K562 (cell line): ENCODE data around the gene ATXN7L1. TPM values are rescaled to one million over a fixed set of nuclear protein-coding genes. Genes with fewer than 3 reads are reported as not detected.

Experiments
- AFF1 ChIP-seq, 2 experiments: fragments of 450-650 bp; IDR thresholded peaks; 2 replicates each; pipeline ENCODE4 v1.6.1; 2018; ENCODE audit warnings: mild to moderate bottlenecking in 2 of 2, low read depth in 1 of 2; ENCODE audit not compliant: partially characterized antibody in 2 of 2
- ETV6 ChIP-seq, 3 experiments: fragments of 150-350 bp in 1 of 3; sonication (generic) in 1 of 3; formaldehyde crosslinking in 1 of 3; IDR thresholded peaks; 2 replicates each; pipeline versions ENCODE4 v1.6.1 to v1.8.0; 2014 to 2022; ENCODE audit warnings: borderline replicate concordance in 2 of 3, low read depth in 2 of 3, antibody characterized with exemption in 1 of 3, low read length in 1 of 3, mild to moderate bottlenecking in 1 of 3, missing genetic modification reagents in 1 of 3
- GMEB1 ChIP-seq: fragments of 250-450 bp; sonication (Bioruptor Pico); IDR thresholded peaks from 2 replicates; pipeline ENCODE4 v1.4.0; 2020; ENCODE audit warnings: mild to moderate bottlenecking
- LCOR ChIP-seq: sonication (generic); formaldehyde crosslinking; IDR thresholded peaks from 2 replicates; pipeline ENCODE4 v1.8.0; 2022; ENCODE audit warnings: mild to moderate bottlenecking, missing genetic modification reagents
- MAFG ChIP-seq: fragments of 450-650 bp; conservative IDR thresholded peaks from 2 replicates; pipeline ENCODE4 v1.6.1; 2016; ENCODE audit warnings: missing genetic modification characterization, missing compliant biosample characterization
- MLLT1 ChIP-seq, 2 experiments: fragments of 450-650 bp; IDR thresholded peaks; 2 replicates each; pipeline ENCODE4 v1.6.1; 2016
- NFIX ChIP-seq: fragments of 250-450 bp; sonication (Bioruptor Pico); IDR thresholded peaks from 2 replicates; pipeline ENCODE4 v1.4.0; 2020; ENCODE audit warnings: low read depth, mild to moderate bottlenecking, moderate library complexity
- SMAD1 ChIP-seq: fragments of 150-350 bp; IDR thresholded peaks from 2 replicates; pipeline ENCODE4 v1.6.1; 2014; ENCODE audit warnings: low read length, low read depth; ENCODE audit not compliant: partially characterized antibody
- STAT6 ChIP-seq: sonication (generic); formaldehyde crosslinking; IDR thresholded peaks from 2 replicates; pipeline ENCODE4 v1.8.1; 2023; ENCODE audit warnings: mild to moderate bottlenecking, missing genetic modification reagents
- TAF1 ChIP-seq: IDR thresholded peaks from 2 replicates; pipeline ENCODE4 v1.6.1; 2011; ENCODE audit warnings: mild to moderate bottlenecking, low read length, moderate library complexity; ENCODE audit not compliant: insufficient read depth, control insufficient read depth, severe bottlenecking; ENCODE audit errors: extremely low read depth
- TOE1 ChIP-seq, 2 experiments: fragments of 450-650 bp in 1 of 2; sonication (generic) in 1 of 2; formaldehyde crosslinking in 1 of 2; IDR thresholded peaks; 2 replicates each; pipeline versions ENCODE4 v1.7.1 to v1.8.0; 2016 to 2022; ENCODE audit warnings: borderline replicate concordance in 2 of 2, mild to moderate bottlenecking in 2 of 2, antibody characterized with exemption in 1 of 2, inconsistent platforms in 1 of 2, low read depth in 1 of 2, missing genetic modification reagents in 1 of 2, moderate library complexity in 1 of 2
- TRIM25 ChIP-seq: fragments of 450-650 bp; IDR thresholded peaks from 2 replicates; pipeline ENCODE4 v1.7.0; 2016; ENCODE audit warnings: borderline replicate concordance
- polyA plus RNA-seq, 8 experiments: library from polyadenylated mRNA; depleted of rRNA in 4 of 8; stranded (reverse) in 5 of 8; unstranded in 3 of 8; fragments of >200 nt; fragmentation: Nextera tagmentation in 2 of 8; fragmentation: Illumina TruSeq in 1 of 8; extraction: Ambion mirVana in 2 of 8; extraction: Trizol in 1 of 8; gene quantifications; 2 replicates each; pipeline versions ENCODE4 v1.2.1 to v1.2.3, GENCODE V29; 2011 to 2014; ENCODE audit warnings: inconsistent platforms in 1 of 8, missing spikeins in 1 of 8
- total RNA-seq, 7 experiments: library from RNA; depleted of rRNA in 6 of 7; stranded (reverse); fragments of >200 nt in 6 of 7; fragmentation: Illumina TruSeq in 2 of 7; extraction: Trizol in 2 of 7; gene quantifications; 2 replicates each; pipeline versions ENCODE4 v1.2.1 to v1.2.3, GENCODE V29; 2011 to 2021; ENCODE audit warnings: low replicate concordance in 1 of 7

ATXN7L1 gene
- total and polyA plus RNA-seq, 9 of the 15 experiments (the other 6 are each of a cell fraction or from before 2014, with no cell fraction given): 6.6 to 13.7 (median 10.7) TPM

GRCh38 chr7:105664816-105665525 is 211.4 kb downstream of the ATXN7L1 start (continued):
- TF ChIP-seq MLLT1 (IDR thresholded peaks at IDR 0.05): no peak
- TF ChIP-seq NFIX (CRISPR knock-in tag): peak; percentile 56
- no peak for TF ChIP-seq ETV6 (IDR thresholded peaks at IDR 0.05; ENCODE audit: borderline replicate concordance in 1 of 2, low read depth in 2 of 2, low read length in 1 of 2)
- no peak for TF ChIP-seq ETV6 (CRISPR knock-in tag; IDR thresholded peaks at IDR 0.05; ENCODE audit: borderline replicate concordance)
- TF ChIP-seq GMEB1: no peak
- no peak for TF ChIP-seq TAF1
- no peak for TF ChIP-seq AFF1 (IDR thresholded peaks at IDR 0.05; ENCODE audit: low read depth in 1 of 2, partially characterized antibody in 2 of 2)
- TF ChIP-seq LCOR: peak; percentile 85; the same call in 1 of the 2 replicates
- TF ChIP-seq SMAD1: peak; percentile 87
- TF ChIP-seq STAT6 (CRISPR knock-in tag): peak; percentile 89; the same call in 1 of the 2 replicates
- no peak for TF ChIP-seq TOE1 (IDR thresholded peaks at IDR 0.05; ENCODE audit: borderline replicate concordance)
- TF ChIP-seq TOE1 (CRISPR knock-in tag; IDR thresholded peaks at IDR 0.05; ENCODE audit: borderline replicate concordance, low read depth): 0 out of 2 replicates have a peak, but pooled peaks have one; percentile 17
- peak; percentile 38 for TF ChIP-seq MAFG (tag)
- TF ChIP-seq TRIM25: no peak
